H1 (cell line): ENCODE measurements around the gene TAF3. TPM values are rescaled to one million over a fixed set of nuclear protein-coding genes. Genes with fewer than 3 reads are reported as not detected.

Experiments used
- CHD2 ChIP-seq: IDR thresholded peaks from 2 replicates; pipeline ENCODE4 v1.6.1; 2012; ENCODE audit warnings: low read length, improper control_type of control experiment
- EP300 ChIP-seq, 2 experiments: IDR thresholded peaks; 1 replicate in 1 of 2; 2 replicates in 1 of 2; pipeline ENCODE4 v1.6.1; 2011 to 2012; ENCODE audit warnings: low read depth in 2 of 2, low read length in 2 of 2, mild to moderate bottlenecking in 2 of 2, borderline replicate concordance in 1 of 2, inconsistent platforms in 1 of 2, moderate library complexity in 1 of 2
- RBBP5 ChIP-seq: IDR thresholded peaks from 2 replicates; pipeline ENCODE4 v1.7.1; 2012; ENCODE audit warnings: low read depth, mild to moderate bottlenecking, inconsistent platforms, low read length, moderate library complexity, borderline replicate concordance
- polyA plus RNA-seq, 7 experiments: library from polyadenylated mRNA; depleted of rRNA in 3 of 7; stranded (reverse) in 5 of 7; unstranded in 2 of 7; fragments of >200 nt in 5 of 7; fragments of 200-250 nt in 2 of 7; gene quantifications; 1 replicate in 5 of 7; 2 replicates in 1 of 7; 4 replicates in 1 of 7; pipeline versions ENCODE4 v1.2.1 to v1.2.3, GENCODE V29; 2011 to 2013; ENCODE audit warnings: missing spikeins in 2 of 7, mixed read lengths in 2 of 7
- total RNA-seq: library from RNA; stranded (reverse); fragmentation: NEBNext Ultra II Directional; extraction: Animal tissue kit (Norgen Biotek cat#: 25700); gene quantifications from 2 replicates; pipeline ENCODE4 v1.2.1, GENCODE V29; 2021

The TAF3 gene
- total and polyA plus RNA-seq, 2 of the 8 experiments (the other 6 are each of a cell fraction or from before 2014, with no cell fraction given): 1.5 to 11.2 TPM

DNA sequence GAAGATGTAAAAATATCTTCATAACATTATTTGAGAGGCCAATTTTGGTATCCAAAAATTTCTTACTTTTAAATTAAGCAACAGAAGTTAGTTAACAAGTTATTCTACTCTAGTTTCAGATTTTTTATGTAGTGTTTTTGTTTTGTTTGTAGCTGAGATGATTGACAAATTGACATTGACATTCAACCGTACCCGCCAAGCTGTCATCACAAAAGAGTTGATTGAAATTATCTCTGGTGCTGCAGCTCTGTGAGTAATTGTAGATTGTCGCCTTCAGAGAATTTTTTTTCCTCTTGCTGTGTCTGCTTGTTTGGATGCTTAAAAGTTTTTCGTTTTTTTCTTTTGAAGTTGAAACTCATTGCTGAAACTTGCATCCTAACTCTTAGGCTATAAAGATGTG is 15.7 kb upstream of the TAF3 start (continued):
- no peak for TF ChIP-seq EP300 (IDR thresholded peaks at IDR 0.05; ENCODE audit: borderline replicate concordance in 1 of 2, low read depth in 2 of 2, low read length in 2 of 2)
- no peak for TF ChIP-seq CHD2
- TF ChIP-seq RBBP5: no peak
